A549 (cell line): ENCODE measurements around the gene TOMM6. TPM values are rescaled to one million over a fixed set of nuclear protein-coding genes. Genes with fewer than 3 reads are reported as not detected.

Source experiments
- ATAC-seq, 2 experiments: fragments of 200-7000 bp in 1 of 2; fragments of >200 bp in 1 of 2; cut with Nextera tagmentation in 1 of 2; cut with Tn5 transposase in 1 of 2; 3 replicates each; pipeline versions ENCODE4 v1.8.0 to v1.9.1; 2018 to 2020; ENCODE audit warnings: mild to moderate bottlenecking in 1 of 2, moderate library complexity in 1 of 2
- CTCF ChIA-PET: fragments of 300-600 bp; sonication (Branson Sonifier 250); formaldehyde crosslinking; extraction: SDS; loops from one replicate; lab custom pipeline; 2021; ENCODE audit warnings: antibody characterized with exemption, inconsistent platforms; lab: Yijun Ruan, JAX
- POLR2A ChIA-PET: fragments of 350-600 bp; formaldehyde crosslinking; extraction: SDS; loops from one replicate; lab custom pipeline; 2021; ENCODE audit warnings: antibody characterized with exemption, inconsistent platforms; lab: Yijun Ruan, JAX
- DNase-seq, 2 experiments: peaks; one replicate each; pipeline versions ENCODE4 v3.0.0 to v3.0.0-alpha.2; 2011 to 2016; ENCODE audit warnings: low read depth in 1 of 2, low spot score in 1 of 2
- FAIRE-seq: peaks from 2 replicates; lab custom pipeline; 2011; peaks lifted over from hg19 to GRCh38; lab: Jason Lieb, UNC
- H3K27ac ChIP-seq, 2 experiments: fragments of >200 bp; sonication (Bioruptor Twin); formaldehyde crosslinking; 3 replicates each; pipeline ENCODE4 v1.5.1; 2016 to 2017
- H3K4me1 ChIP-seq: fragments of >200 bp; sonication (Bioruptor Twin); formaldehyde crosslinking; 3 replicates; pipeline ENCODE4 v1.6.1; 2016
- H3K4me2 ChIP-seq: fragments of >200 bp; sonication (Bioruptor Twin); formaldehyde crosslinking; 3 replicates; pipeline ENCODE4 v1.6.1; 2016
- H3K4me3 ChIP-seq: fragments of >200 bp; sonication (Bioruptor Twin); formaldehyde crosslinking; 3 replicates; pipeline ENCODE4 v1.5.1; 2016
- H3K9me3 ChIP-seq: fragments of >200 bp; sonication (Bioruptor Twin); formaldehyde crosslinking; 3 replicates; pipeline ENCODE4 v1.6.1; 2016
- ATOH8 ChIP-seq: fragments of 250-450 bp; sonication (Bioruptor Pico); IDR thresholded peaks from 2 replicates; pipeline ENCODE4 v1.5.0; 2020; ENCODE audit warnings: low read depth, mild to moderate bottlenecking, moderate library complexity
- BCL3 ChIP-seq: fragments of >200 bp; sonication (Bioruptor Twin); formaldehyde crosslinking; IDR thresholded peaks from 3 replicates; pipeline ENCODE4 v1.6.1; 2016
- CTCF ChIP-seq: fragments of >200 bp; sonication (Bioruptor Twin); formaldehyde crosslinking; IDR thresholded peaks from 3 replicates; pipeline ENCODE4 v1.5.1; 2016
- ELK1 ChIP-seq: fragments of 150-350 bp; IDR thresholded peaks from 2 replicates; pipeline ENCODE4 v1.6.1; 2014; ENCODE audit warnings: low read depth, mild to moderate bottlenecking, low read length
- ESRRA ChIP-seq: fragments of 150-350 bp; IDR thresholded peaks from 2 replicates; pipeline ENCODE4 v1.6.1; 2014; ENCODE audit warnings: mild to moderate bottlenecking, low read length, borderline replicate concordance
- FOXS1 ChIP-seq: fragments of 250-450 bp; sonication (Bioruptor Pico); IDR thresholded peaks from 2 replicates; pipeline ENCODE4 v1.5.0; 2020; ENCODE audit warnings: mild to moderate bottlenecking, moderate library complexity
- GATA3 ChIP-seq: IDR thresholded peaks from 2 replicates; pipeline ENCODE4 v1.6.1; 2012; ENCODE audit warnings: borderline replicate concordance
- HEYL ChIP-seq: fragments of 250-450 bp; sonication (Bioruptor Pico); IDR thresholded peaks from 2 replicates; pipeline ENCODE4 v1.8.0; 2021; ENCODE audit warnings: mild to moderate bottlenecking, moderate library complexity
- HMGXB4 ChIP-seq: fragments of 250-450 bp; sonication (Bioruptor Pico); IDR thresholded peaks from 2 replicates; pipeline ENCODE4 v1.5.0; 2021; ENCODE audit warnings: mild to moderate bottlenecking, moderate library complexity, borderline replicate concordance
- KDM1A ChIP-seq: fragments of 200-600 bp; sonication (generic); IDR thresholded peaks from 2 replicates; pipeline ENCODE4 v1.6.1; 2016; ENCODE audit warnings: low read depth, mild to moderate bottlenecking
- MAZ ChIP-seq: fragments of 150-350 bp; IDR thresholded peaks from 2 replicates; pipeline ENCODE4 v1.6.1; 2014; ENCODE audit warnings: antibody characterized with exemption, low read depth, low read length, borderline replicate concordance
- MYC ChIP-seq: IDR thresholded peaks from 2 replicates; pipeline ENCODE4 v1.6.1; 2012; ENCODE audit warnings: mild to moderate bottlenecking, inconsistent platforms, low read length, improper control_type of control experiment, borderline replicate concordance
- NPAS2 ChIP-seq: fragments of 250-450 bp; sonication (Bioruptor Pico); IDR thresholded peaks from 2 replicates; pipeline ENCODE4 v1.8.0; 2022; ENCODE audit warnings: mild to moderate bottlenecking, moderate library complexity, borderline replicate concordance
- NR3C1 ChIP-seq: fragments of >200 bp; sonication (Bioruptor Twin); formaldehyde crosslinking; IDR thresholded peaks from 3 replicates; pipeline ENCODE4 v1.6.1; 2017
- PBX3 ChIP-seq: IDR thresholded peaks from 2 replicates; pipeline ENCODE4 v1.6.1; 2012
- POLR2AphosphoS2 ChIP-seq: conservative IDR thresholded peaks from 2 replicates; pipeline ENCODE4 v1.6.1; 2012; ENCODE audit warnings: low read length, improper control_type of control experiment, inconsistent platforms
- RCOR1 ChIP-seq: fragments of 150-350 bp; IDR thresholded peaks from 2 replicates; pipeline ENCODE4 v1.6.1; 2014; ENCODE audit warnings: antibody characterized with exemption, low read length, low read depth
- REST ChIP-seq: fragments of 200-600 bp; sonication (generic); IDR thresholded peaks from 2 replicates; pipeline ENCODE4 v1.6.1; 2016; ENCODE audit warnings: antibody characterized with exemption, mild to moderate bottlenecking, moderate library complexity
- RFX5 ChIP-seq: fragments of 450-650 bp; IDR thresholded peaks from 2 replicates; pipeline ENCODE4 v1.7.1; 2014; ENCODE audit warnings: antibody characterized with exemption, mild to moderate bottlenecking, moderate library complexity
- TFCP2L1 ChIP-seq: fragments of 250-450 bp; sonication (Bioruptor Pico); IDR thresholded peaks from 2 replicates; pipeline ENCODE4 v1.5.0; 2021; ENCODE audit warnings: mild to moderate bottlenecking
- ZNF302 ChIP-seq: fragments of 250-450 bp; sonication (Bioruptor Pico); IDR thresholded peaks from 2 replicates; pipeline ENCODE4 v1.9.0; 2021; ENCODE audit warnings: inconsistent platforms, mild to moderate bottlenecking, moderate library complexity
- WGBS: methylation state at CpG from one replicate; pipeline ENCODE4 v1.1.6; 2017; ENCODE audit errors: missing lambda C conversion rate; 5-methylcytosine and 5-hydroxymethylcytosine counted together
- polyA plus RNA-seq, 4 experiments: library from polyadenylated mRNA; depleted of rRNA in 3 of 4; stranded (reverse); fragments of >200 nt; fragmentation: RNase III in 1 of 4; extraction: RNeasy Plus Mini Kit Qiagen cat#74134 plus additional on column Dnase treatment in 1 of 4; gene quantifications; 2 replicates in 3 of 4; 3 replicates in 1 of 4; pipeline ENCODE4 v1.2.3, GENCODE V29; 2011 to 2017

Gene TOMM6
- polyA plus RNA-seq, 2 of the 4 experiments (the other 2 are of a cell fraction): 217 to 254 TPM

GRCh38 chr6:41759106-41759904 lies 28.2 kb upstream of the TOMM6 start:
- TF ChIP-seq FOXS1 (CRISPR knock-in tag): no peak
- TF ChIP-seq ESRRA: no peak
- no peak for TF ChIP-seq GATA3
- TF ChIP-seq NPAS2 (CRISPR knock-in tag): no peak
- no peak for TF ChIP-seq REST
- TF ChIP-seq ATOH8: no peak
- no peak for TF ChIP-seq NR3C1
- no peak for TF ChIP-seq POLR2AphosphoS2
- TF ChIP-seq KDM1A: no peak
- TF ChIP-seq HEYL: no peak
- TF ChIP-seq ELK1: no peak
- TF ChIP-seq TFCP2L1 (CRISPR knock-in tag): no peak
- ChIA-PET POLR2A (no interaction called here), CTCF (interaction anchor here (1.2 kb wide), 2 partner anchors 8 to 54 kb away, joined by 3 to 4 read pairs; no protein-coding TSS in a partner anchor)
- WGBS: 67% methylated on average over 8 of the region's 13 CpGs
- no peak for ATAC-seq
- no peak overlapping the region for H3K4me3 ChIP-seq
- H3K4me1 ChIP-seq: no peaks in the 10 kb centered on the region
- no peak overlapping the region for H3K27ac ChIP-seq
- H3K9me3 ChIP-seq: no peaks in the 10 kb centered on the region
- DNase-seq: no peak
- FAIRE-seq: no peak
- no peak overlapping the region for H3K4me2 ChIP-seq

- H3K27ac ChIP-seq: no peak overlapping the region
- H3K9me3 ChIP-seq: no peaks in the 10 kb centered on the region
- CTCF ChIA-PET: interaction anchor here (1.2 kb wide), 2 partner anchors 9 to 55 kb away, joined by 3 to 4 read pairs; no protein-coding TSS in a partner anchor
- ATAC-seq (peak in 1 of 2 experiments; percentile 29; a peak in 1 of 6 replicates), DNase-seq (no peak), FAIRE-seq (no peak)
- no peak overlapping the region for H3K4me2 ChIP-seq
- H3K4me1 ChIP-seq: no peaks in the 10 kb centered on the region
- 88% methylated on average over 2 of the region's 2 CpGs for WGBS
- POLR2A ChIA-PET: no interaction called here
- no peak overlapping the region for H3K4me3 ChIP-seq
- TF ChIP-seq RCOR1: no peak
- no peak for TF ChIP-seq ZNF302
- TF ChIP-seq MAZ: no peak
- no peak for TF ChIP-seq CTCF
- TF ChIP-seq BCL3: no peak
- no peak for TF ChIP-seq HMGXB4 (CRISPR knock-in tag)
- no peak for TF ChIP-seq MYC
- no peak for TF ChIP-seq PBX3
- TF ChIP-seq RFX5: no peak
Measured at GRCh38 chr6:41759905-41760579, 27.5 kb upstream of the TOMM6 start.
